CD14-positive monocyte (primary cell): ENCODE results near the gene PTER. TPM values are rescaled to one million over a fixed set of nuclear protein-coding genes. Genes with fewer than 3 reads are reported as not detected.

Experiments used
- DNase-seq, 3 donors: peaks; one replicate each; pipeline ENCODE4 v3.0.0-alpha.2; 2011 to 2022
- H2AFZ ChIP-seq: 2 replicates; pipeline ENCODE4 v1.6.0; 2012; ENCODE audit warnings: mild to moderate bottlenecking, low read depth, low read length, inconsistent platforms; ENCODE audit not compliant: insufficient read depth, poor library complexity, severe bottlenecking
- H3K27ac ChIP-seq, 2 donors: 1 replicate in 1 of 2; 2 replicates in 1 of 2; pipeline ENCODE4 v1.5.1; 2012 to 2013; ENCODE audit warnings: low read length in 2 of 2, control low read depth in 1 of 2, inconsistent platforms in 1 of 2, low read depth in 1 of 2, mild to moderate bottlenecking in 1 of 2
- H3K27me3 ChIP-seq, 2 donors: one replicate each; pipeline versions ENCODE4 v1.6.0 to v1.6.1; 2011 to 2013; ENCODE audit warnings: low read length in 2 of 2; ENCODE audit not compliant: control insufficient read depth in 2 of 2, insufficient read depth in 2 of 2
- H3K36me3 ChIP-seq, 2 donors: replicated peaks in 1 of 2; 1 replicate in 1 of 2; 2 replicates in 1 of 2; pipeline versions ENCODE4 v1.5.1 to v1.6.1; 2012 to 2013; ENCODE audit warnings: low read length in 2 of 2, control low read depth in 1 of 2, inconsistent platforms in 1 of 2, mild to moderate bottlenecking in 1 of 2; ENCODE audit not compliant: insufficient read depth in 2 of 2, control insufficient read depth in 1 of 2
- H3K4me1 ChIP-seq, 2 donors: 1 replicate in 1 of 2; 2 replicates in 1 of 2; pipeline versions ENCODE4 v1.5.1 to v1.6.1; 2012 to 2013; ENCODE audit warnings: low read length in 2 of 2, control low read depth in 1 of 2, inconsistent platforms in 1 of 2, mild to moderate bottlenecking in 1 of 2, moderate library complexity in 1 of 2; ENCODE audit not compliant: insufficient read depth in 2 of 2, control insufficient read depth in 1 of 2
- H3K4me2 ChIP-seq: replicated peaks from 2 replicates; pipeline ENCODE3; 2012; ENCODE audit warnings: low read length, moderate library complexity, mild to moderate bottlenecking; ENCODE audit not compliant: poor library complexity, severe bottlenecking; ENCODE audit errors: extremely low read depth
- H3K4me3 ChIP-seq, 3 experiments: fragments of 200-600 bp in 1 of 3; sonication (generic) in 1 of 3; replicated peaks in 1 of 3; 1 replicate in 2 of 3; 2 replicates in 1 of 3; pipeline ENCODE4 v1.5.1; 2011 to 2013; ENCODE audit warnings: low read length in 3 of 3, mild to moderate bottlenecking in 3 of 3, control low read depth in 2 of 3, low read depth in 2 of 3, inconsistent platforms in 1 of 3, moderate library complexity in 1 of 3
- H3K79me2 ChIP-seq: 2 replicates; pipeline ENCODE4 v1.6.0; 2012; ENCODE audit warnings: mild to moderate bottlenecking, control low read depth, inconsistent platforms, low read length, moderate library complexity; ENCODE audit not compliant: insufficient read depth
- H3K9ac ChIP-seq: 2 replicates; pipeline ENCODE4 v1.6.0; 2017; ENCODE audit warnings: low read length, mild to moderate bottlenecking; ENCODE audit not compliant: insufficient read depth, poor library complexity, severe bottlenecking
- H3K9me3 ChIP-seq, 2 donors: replicated peaks in 1 of 2; 1 replicate in 1 of 2; 2 replicates in 1 of 2; pipeline versions ENCODE4 v1.5.1 to v1.6.1; 2012 to 2013; ENCODE audit warnings: low read length in 2 of 2, control low read depth in 1 of 2; ENCODE audit not compliant: control insufficient read depth in 1 of 2, insufficient read depth in 1 of 2
- H4K20me1 ChIP-seq: 2 replicates; pipeline ENCODE4 v1.6.0; 2012; ENCODE audit warnings: mild to moderate bottlenecking, low read length, control low read depth, moderate library complexity; ENCODE audit not compliant: insufficient read depth
- H3K27ac Mint-ChIP-seq, 7 donors: one replicate each; pipeline ENCODE4 v1.8.0; 2020; ENCODE audit warnings: mild to moderate bottlenecking in 7 of 7, mixed read lengths in 7 of 7, moderate library complexity in 6 of 7, inconsistent platforms in 2 of 7
- H3K27me3 Mint-ChIP-seq, 3 donors: one replicate each; pipeline ENCODE4 v1.8.0; 2021 to 2022; ENCODE audit warnings: low read depth in 3 of 3, mild to moderate bottlenecking in 3 of 3, mixed read lengths in 3 of 3, moderate library complexity in 3 of 3, inconsistent platforms in 1 of 3
- H3K36me3 Mint-ChIP-seq, 2 donors: one replicate each; pipeline ENCODE4 v1.8.0; 2020; ENCODE audit warnings: mixed read lengths in 2 of 2, inconsistent platforms in 1 of 2, mild to moderate bottlenecking in 1 of 2
- H3K4me1 Mint-ChIP-seq: one replicate; pipeline ENCODE4 v1.8.0; 2020; ENCODE audit warnings: mild to moderate bottlenecking, mixed read lengths
- H3K4me3 Mint-ChIP-seq, 2 donors: one replicate each; pipeline ENCODE4 v1.8.0; 2020; ENCODE audit warnings: mild to moderate bottlenecking in 2 of 2, mixed read lengths in 2 of 2, moderate library complexity in 1 of 2
- H3K9me3 Mint-ChIP-seq, 7 donors: one replicate each; pipeline ENCODE4 v1.8.0; 2020 to 2022; ENCODE audit warnings: mixed read lengths in 7 of 7, mild to moderate bottlenecking in 6 of 7, moderate library complexity in 6 of 7, inconsistent platforms in 2 of 7
- CTCF ChIP-seq: fragments of 200-600 bp; IDR thresholded peaks from one replicate; pipeline ENCODE4 v1.8.0; 2022; ENCODE audit warnings: antibody characterized with exemption, mild to moderate bottlenecking
- WGBS: methylation state at CpG from one replicate; pipeline ENCODE4 v1.1.5; 2013; ENCODE audit warnings: missing lambda C conversion rate; ENCODE audit not compliant: insufficient coverage; 5-methylcytosine and 5-hydroxymethylcytosine counted together
- intact Hi-C, 2 donors: fragments of 100-400 bp; cut with micrococcal nuclease; formaldehyde crosslinking; loops; one replicate each; pipeline versions ENCODE4 v1.15.0 to v1.15.1; 2023
- polyA plus RNA-seq, 3 donors: library from polyadenylated mRNA; depleted of rRNA in 1 of 3; unstranded in 2 of 3; stranded (reverse) in 1 of 3; fragments of 300-500 nt in 2 of 3; fragments of >200 nt in 1 of 3; fragmentation: Illumina TruSeq in 2 of 3; gene quantifications; 1 replicate in 2 of 3; 2 replicates in 1 of 3; pipeline ENCODE4 v1.2.3, GENCODE V29; 2012 to 2021

PTER gene
- polyA plus RNA-seq, 3 donors, result 7.4 to 15.9 (median 8.9) TPM

- H3K9me3 Mint-ChIP-seq, result peaks cover 0 to 11% (median 5%) of the 10 kb centered on the region in 7 donors
- H3K9ac ChIP-seq, result no peak overlapping the region
- DNase-seq, result no peak
- no peaks in the 10 kb centered on the region for H3K79me2 ChIP-seq
- no peak overlapping the region for H2AFZ ChIP-seq
- no peaks in the 10 kb centered on the region for H3K36me3 ChIP-seq
- 63% methylated on average over 28 of the region's 31 CpGs for WGBS
- peaks cover 38 to 52% of the 10 kb centered on the region in 2 donors for H3K27me3 ChIP-seq
- no peak overlapping the region for H3K4me2 ChIP-seq
- no peak overlapping the region for H3K4me3 ChIP-seq
- peak overlapping the region in 1 of 2 donors; percentile 83 for H3K4me3 Mint-ChIP-seq
- peaks cover 18 to 23% of the 10 kb centered on the region in 2 donors for H3K36me3 Mint-ChIP-seq
- no peak overlapping the region for H3K27ac Mint-ChIP-seq
- H3K4me1 Mint-ChIP-seq, result peaks cover 10% of the 10 kb centered on the region
- H3K9me3 ChIP-seq, result peaks cover 0 to 15% of the 10 kb centered on the region in 2 donors
- H3K4me1 ChIP-seq, result peaks cover 0 to 3% of the 10 kb centered on the region in 2 donors
- no peak overlapping the region for H3K27ac ChIP-seq
- TF ChIP-seq CTCF, result no peak
- peaks cover 40 to 54% (median 42%) of the 10 kb centered on the region in 3 donors for H3K27me3 Mint-ChIP-seq
- H4K20me1 ChIP-seq, result no peaks in the 10 kb centered on the region
- intact Hi-C loops, result no loop called here
These were observed 82.6 kb downstream of the PTER start for GRCh38 chr10:16519250-16519907.

- intact Hi-C loops, result no loop called here
- WGBS, result 4% methylated on average over 96 of the region's 104 CpGs
- DNase-seq, result no peak
- Histone ChIP-seq H3K9me3 (peaks cover 0 to 15% of the 10 kb centered on the region in 2 donors), H3K4me2 (peak overlapping the region; percentile 47), H3K4me3 (no peak overlapping the region), H3K36me3 (no peaks in the 10 kb centered on the region), H2AFZ (no peak overlapping the region), H3K4me1 (peaks cover 0 to 3% of the 10 kb centered on the region in 2 donors), H3K27me3 (peaks cover 41 to 52% of the 10 kb centered on the region in 2 donors), H3K79me2 (no peaks in the 10 kb centered on the region), H3K27ac (no peak overlapping the region), H4K20me1 (no peaks in the 10 kb centered on the region), H3K9ac (no peak overlapping the region)
- peaks cover 10% of the 10 kb centered on the region for H3K4me1 Mint-ChIP-seq
- H3K36me3 Mint-ChIP-seq, result peaks cover 14 to 22% of the 10 kb centered on the region in 2 donors
- H3K27ac Mint-ChIP-seq, result no peak overlapping the region
- TF ChIP-seq CTCF, result no peak
- H3K9me3 Mint-ChIP-seq, result peaks cover 0 to 11% (median 5%) of the 10 kb centered on the region in 7 donors
- peaks cover 41 to 57% (median 42%) of the 10 kb centered on the region in 3 donors for H3K27me3 Mint-ChIP-seq
- H3K4me3 Mint-ChIP-seq, result peak overlapping the region; percentile 34 to 83
These were observed 83.4 kb downstream of the PTER start for GRCh38 chr10:16519908-16520861.
